ENCODE results near the gene ARL17A. TPM values are rescaled to one million over a fixed set of nuclear protein-coding genes. Genes with fewer than 3 reads are reported as not detected.
"Not testable (repeated sequence)": the region's sequence is repeated elsewhere in the genome, so short reads cannot be mapped to it uniquely, and the experiment has no call there.

ARL17A gene
- 46.3 TPM for total RNA-seq

GRCh38 chr17:46579083-46580075 is at the start of gene ARL17A:
ARL17A (minus strand) TSS chr17:46579691; CDS start chr17:46576322, 3,369 bp downstream.
- peak; percentile 55 for DNase-seq (ENCODE audit: low spot score)

DNA sequence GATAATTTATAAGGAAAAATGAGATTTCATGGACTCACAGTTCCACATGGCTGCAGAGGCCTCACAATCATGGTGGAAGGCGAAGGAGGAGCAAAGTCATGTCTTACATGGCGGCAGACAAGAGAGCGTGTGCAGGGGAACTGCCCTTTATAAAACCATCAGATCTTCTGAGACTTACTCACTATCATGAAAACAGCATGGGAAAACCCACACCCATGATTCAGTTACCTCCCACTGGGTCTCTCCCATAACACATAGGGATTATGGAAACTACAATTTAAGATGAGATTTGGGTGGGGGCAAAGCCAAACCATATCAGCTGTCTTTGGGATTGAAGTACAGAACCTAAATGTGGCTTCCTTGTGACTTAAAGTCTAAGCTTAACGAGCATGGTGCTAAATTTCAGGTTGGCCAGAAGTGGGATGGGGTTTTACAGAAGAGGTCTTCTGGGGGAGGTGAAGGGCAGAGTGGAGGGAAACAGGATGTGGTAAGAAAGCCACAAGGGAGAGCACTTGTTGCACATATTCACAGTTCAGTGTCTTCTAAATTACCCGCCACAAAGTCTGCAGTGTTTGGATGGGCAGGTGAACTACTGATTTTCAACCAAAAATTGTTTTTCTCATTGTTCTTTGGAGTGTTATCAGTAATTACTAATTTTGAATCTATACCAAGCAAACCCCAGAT is 49.4 kb upstream of the ARL17A start:
- not testable (repeated sequence) for DNase-seq (ENCODE audit: low spot score)

DNA sequence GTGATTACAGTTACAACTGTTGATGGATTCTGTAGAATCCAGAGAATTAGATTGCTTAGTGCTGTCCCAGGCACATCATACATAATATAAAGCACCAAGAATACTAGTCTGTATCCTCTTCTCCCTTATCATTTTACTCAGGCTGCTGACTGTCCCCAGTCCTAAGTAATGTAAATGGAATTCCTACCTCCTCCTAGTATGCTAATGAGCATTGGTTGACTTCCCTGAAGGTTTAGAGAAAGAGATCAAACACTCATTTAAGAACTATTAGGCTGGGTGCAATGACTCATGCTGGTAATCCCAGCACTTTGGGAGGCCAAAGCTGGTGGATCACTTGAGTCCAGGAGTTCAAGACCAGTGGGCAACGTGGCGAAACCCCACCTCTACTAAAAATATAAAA is 48.0 kb upstream of the ARL17A start:
- not testable (repeated sequence) for DNase-seq (ENCODE audit: low spot score)

DNA sequence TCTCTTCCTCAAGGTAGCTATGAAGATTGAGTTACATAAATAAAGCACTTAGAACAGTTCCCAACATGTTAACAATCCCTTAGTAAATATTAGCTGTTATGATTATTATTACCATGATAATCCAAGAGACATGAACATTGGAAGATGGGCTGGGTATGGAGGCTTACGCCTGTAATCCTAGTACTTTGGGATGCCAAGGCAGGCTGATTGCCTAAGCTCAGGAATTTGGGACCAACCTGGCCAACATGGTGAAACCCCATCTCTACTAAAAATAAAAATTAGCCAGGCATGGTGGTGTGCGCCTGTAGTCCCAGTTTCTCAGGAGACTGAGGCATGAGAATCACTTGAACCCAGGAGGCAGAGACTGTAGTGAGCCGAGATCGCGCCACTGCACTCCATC is 45.2 kb upstream of the ARL17A start:
- DNase-seq (ENCODE audit: low spot score) = not testable (repeated sequence)

DNA sequence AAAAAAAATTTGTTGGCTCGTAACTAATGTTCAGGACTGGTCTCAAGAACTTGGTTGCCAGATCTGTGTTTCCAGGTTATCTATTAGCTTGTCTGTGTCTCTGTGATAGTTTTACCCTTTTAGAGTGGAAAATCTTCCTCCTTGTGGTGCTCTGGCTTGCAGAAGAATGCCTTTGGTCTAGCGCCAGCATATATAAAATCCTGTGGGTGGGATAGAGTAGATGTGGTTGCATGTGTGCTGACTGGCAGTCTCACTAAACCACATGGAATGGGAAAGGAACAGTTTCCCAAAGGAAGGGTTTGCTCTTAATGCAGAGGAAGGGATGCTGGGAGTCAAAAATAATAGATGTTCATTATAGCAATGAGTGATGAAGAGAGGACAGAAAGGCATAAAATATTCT is 44.3 kb upstream of the ARL17A start:
- DNase-seq (ENCODE audit: low spot score) = not testable (repeated sequence)

DNA sequence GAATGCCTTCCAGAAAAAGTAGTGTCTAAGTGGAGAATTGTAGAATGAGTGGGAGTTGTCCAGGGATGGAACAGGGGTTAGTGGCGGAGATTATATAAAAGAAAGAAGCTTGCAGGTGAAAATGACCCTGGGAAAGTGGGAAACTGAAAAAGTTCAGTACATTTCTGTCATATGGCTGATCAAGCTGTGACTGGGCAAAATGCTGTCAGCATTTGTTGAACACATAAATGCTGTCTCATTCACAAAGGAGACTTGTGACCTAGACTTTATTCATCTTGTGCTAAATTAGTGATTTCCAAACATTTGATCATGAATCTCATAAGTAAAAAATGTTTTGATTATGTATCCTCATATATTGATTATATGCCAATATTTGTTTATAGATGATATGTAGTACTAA is 39.5 kb upstream of the ARL17A start:
- not testable (repeated sequence) for DNase-seq (ENCODE audit: low spot score)

GRCh38 chr17:46617121-46617520 is 37.6 kb upstream of the ARL17A start:
- not testable (repeated sequence) for DNase-seq (ENCODE audit: low spot score)

- not testable (repeated sequence) for DNase-seq (ENCODE audit: low spot score)
These were observed 34.4 kb upstream of the ARL17A start for GRCh38 chr17:46613876-46614275.

GRCh38 chr17:46611304-46611703 is 31.8 kb upstream of the ARL17A start:
- DNase-seq (ENCODE audit: low spot score) = not testable (repeated sequence)

DNA sequence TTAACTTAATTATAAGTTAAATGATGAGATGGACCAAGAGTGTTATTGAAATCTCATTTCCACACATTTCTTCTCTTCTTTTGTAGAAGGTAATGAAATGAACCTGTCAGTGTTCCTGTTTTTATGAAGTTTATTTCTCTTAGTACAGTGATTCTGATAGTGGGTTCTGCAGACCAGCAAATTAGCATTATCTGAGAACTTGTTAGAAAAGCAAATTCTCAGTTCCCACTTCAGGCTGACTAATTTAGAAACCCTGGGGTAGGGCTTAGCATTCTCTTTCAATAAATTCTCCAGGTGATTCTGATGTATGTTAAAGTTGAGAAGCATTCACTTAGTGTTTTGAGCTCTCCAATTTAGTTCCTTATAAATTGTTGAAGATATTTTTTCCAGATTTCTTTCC is 23.6 kb upstream of the ARL17A start:
- not testable (repeated sequence) for DNase-seq (ENCODE audit: low spot score)

DNA sequence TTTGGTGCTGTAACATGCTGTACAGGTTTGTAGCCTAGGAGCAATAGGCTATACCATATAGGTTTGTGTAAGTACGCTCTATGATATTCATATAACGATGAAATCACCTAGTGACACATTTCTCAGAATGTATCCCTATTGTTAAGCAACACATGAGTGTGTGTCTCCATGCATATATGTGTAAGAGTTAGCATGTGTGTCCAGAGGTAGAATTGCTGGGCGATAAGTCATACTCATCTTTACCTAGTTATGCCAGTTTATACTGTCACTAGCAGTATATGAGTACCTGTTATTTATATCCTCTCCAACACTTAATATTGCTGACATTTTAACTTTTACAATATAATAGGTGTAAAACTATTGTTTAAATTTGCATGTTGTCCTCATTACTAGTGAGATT is 21.3 kb upstream of the ARL17A start:
- DNase-seq (ENCODE audit: low spot score) = not testable (repeated sequence)

DNA sequence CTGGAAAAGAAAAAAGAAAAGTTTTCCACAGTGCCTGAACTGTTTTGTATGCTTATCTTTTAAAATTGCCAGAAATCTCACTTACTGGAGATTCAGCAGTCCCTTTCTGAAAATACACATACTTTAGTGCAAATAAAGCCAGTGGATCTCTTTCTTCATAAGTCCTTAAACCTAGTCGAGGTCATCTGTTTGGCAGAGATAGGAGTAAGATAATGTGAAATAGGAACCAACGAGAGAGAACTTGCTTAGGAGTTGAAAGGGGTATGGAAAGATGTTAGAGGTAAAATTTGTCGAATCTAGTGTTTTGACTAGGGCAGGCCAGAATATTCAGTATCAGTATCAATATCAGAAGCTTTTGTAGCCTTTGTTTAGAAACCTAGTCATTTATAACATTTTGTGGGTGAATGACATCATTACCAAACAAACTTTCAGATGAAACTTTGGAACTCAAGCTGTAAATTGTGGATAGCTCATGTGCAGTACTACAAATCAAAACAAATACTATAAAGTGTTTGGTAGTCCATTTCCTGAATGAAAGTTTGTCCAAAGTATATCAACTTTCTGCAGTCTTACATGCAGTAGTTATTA is 18.9 kb upstream of the ARL17A start:
- not testable (repeated sequence) for DNase-seq (ENCODE audit: low spot score)

DNA sequence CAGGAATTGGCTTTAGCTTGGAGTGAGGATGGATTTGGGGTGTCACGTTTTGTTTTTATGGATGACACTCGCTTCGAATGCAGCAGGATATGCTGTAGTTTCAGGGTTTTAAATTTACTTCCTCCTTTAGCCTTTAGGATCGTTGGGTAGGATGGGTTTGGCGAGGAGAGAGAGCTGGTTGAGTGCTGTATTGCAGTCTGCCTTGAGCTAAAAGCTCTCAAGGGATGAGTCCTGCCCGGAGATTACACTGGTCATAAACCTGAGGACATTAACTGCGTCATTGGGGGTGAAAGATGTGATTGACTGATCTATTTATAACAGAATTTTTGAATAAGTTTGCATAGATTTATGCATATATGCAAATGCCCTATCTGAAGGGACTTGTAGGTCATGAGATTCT is 11.8 kb upstream of the ARL17A start:
- DNase-seq (ENCODE audit: low spot score) = not testable (repeated sequence)

DNA sequence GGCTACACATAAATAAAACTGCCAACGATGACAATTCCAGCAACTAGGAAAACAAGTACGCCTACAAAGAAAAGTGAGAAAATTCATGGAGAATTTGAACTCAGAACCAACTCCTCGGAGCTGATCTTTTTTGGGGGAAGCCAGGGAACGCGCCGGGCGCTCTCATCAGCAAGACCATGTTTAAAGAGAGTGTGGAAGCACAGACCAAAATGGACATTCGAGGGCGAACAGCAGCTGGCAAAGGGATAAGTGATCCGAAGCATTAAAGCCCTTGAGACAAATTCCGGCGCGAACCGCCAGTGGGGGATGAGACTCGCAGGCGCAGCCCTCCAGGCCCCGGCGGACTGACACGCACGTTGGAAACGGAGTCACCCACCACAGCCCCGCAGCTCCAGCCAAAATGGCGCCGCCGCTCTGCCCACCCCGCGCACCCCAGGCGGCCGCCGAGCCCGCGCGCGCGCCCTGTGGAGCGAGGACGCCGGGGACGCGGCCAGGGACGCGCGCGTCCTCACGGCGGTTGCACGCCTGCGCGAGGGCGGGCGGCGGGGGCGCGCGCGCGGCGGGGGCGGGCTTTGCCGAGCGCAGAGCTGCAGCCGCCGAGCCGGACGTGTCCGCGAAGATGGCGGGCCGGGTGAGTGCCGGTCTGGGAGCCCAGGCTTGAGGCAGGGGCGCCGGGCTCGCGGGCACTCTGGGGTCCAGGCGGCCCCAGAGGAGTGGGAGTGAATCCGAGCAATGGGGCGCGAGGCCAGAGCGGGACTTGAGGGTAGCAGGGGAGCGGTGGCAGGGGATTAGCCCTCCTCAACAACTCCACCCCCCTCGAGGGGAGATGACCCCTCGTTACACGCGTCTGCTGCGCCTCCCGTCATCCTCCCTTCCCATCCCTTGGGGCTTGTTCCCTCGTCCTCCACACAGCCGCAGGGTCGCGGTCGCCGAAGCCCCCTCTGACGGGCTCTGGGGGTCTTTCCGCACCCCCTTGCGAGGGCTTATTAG is 11.0 kb upstream of the ARL17A start, which contains the start of gene NSF:
NSF (plus strand) TSS at position 513 of the 990 bp plus-strand sequence; CDS start at position 620, 107 bp downstream.
- not testable (repeated sequence) for DNase-seq (ENCODE audit: low spot score)

DNA sequence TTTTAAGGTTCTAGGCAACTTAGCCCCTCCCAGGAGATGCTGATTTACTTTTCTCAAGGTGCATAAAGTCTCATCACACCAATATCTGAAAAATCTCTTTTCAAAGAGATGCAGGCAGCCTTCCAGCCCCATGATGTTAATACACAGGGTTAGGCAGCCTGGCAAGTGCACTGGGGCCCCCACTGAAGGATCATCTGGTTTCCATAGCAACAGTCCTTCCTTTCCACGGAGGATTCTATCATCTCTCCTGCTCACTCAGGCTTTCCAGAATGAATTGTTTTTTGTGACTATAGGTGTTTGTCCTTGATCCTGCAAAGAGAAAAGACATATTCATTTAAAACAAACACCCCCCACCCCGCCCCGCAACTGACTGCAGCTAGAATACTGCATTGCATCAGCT is 6.0 kb upstream of the ARL17A start:
- not testable (repeated sequence) for DNase-seq (ENCODE audit: low spot score)

DNA sequence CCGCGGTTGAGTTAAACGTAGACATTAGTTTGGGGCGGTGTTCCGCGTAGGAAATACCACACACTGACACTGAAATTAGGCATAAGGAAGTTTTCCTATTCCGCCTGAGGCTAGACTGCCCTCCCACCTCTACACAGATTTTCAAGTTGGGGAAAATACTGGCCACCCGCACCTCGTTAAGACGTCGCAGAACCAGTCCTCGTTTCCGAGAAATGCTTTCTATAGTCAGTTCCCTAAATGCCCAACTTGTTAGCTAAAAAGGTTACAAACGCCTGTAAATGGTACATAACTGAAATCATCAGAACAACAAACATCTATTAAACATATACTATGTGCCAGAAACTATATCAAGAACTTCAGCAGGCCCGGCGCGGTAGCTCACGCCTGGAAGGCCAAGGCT is 591 bp upstream of the ARL17A start:
- not testable (repeated sequence) for DNase-seq (ENCODE audit: low spot score)

DNA sequence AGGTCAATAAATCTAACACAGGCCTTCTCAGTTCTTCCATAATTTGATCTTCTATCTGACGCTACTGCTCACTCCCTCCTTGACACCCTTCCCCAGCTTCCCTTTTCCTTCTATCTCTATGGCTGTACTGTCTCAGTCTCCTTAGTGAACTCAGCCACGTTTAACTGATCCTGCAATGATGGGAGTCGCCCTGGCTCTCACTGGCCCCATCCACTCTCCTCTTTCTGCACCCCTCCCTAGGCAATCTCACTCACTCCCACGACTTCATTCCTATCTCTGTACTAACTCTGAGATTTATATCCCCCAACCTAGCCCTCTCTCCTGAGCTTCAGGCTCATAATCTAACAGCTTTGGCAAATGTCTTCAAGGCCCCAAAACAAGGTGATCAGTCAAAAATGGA is 7.7 kb downstream of the ARL17A start:
- not testable (repeated sequence) for DNase-seq (ENCODE audit: low spot score)

GRCh38 chr17:46566980-46567379 is 12.5 kb downstream of the ARL17A start:
- not testable (repeated sequence) for DNase-seq (ENCODE audit: low spot score)

DNA sequence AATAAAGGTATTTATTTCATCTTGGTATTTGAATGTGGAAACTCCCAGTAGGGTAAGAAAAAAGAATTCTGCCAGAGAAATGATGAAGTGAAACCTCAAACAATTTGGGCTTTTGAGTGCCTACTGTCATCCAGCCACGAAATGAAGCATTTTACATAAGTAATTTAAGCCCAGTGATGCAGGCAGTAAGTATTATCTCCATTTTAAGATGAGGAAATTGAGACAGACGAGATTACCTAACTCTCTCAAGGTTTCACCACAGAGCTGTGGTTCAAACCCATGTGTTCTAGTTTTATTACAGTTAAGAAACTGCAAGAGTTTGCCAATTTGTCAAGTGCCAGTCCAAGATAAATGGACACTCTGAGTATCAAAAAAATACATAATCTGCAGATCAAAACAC is 13.2 kb downstream of the ARL17A start:
- DNase-seq (ENCODE audit: low spot score) = not testable (repeated sequence)

DNA sequence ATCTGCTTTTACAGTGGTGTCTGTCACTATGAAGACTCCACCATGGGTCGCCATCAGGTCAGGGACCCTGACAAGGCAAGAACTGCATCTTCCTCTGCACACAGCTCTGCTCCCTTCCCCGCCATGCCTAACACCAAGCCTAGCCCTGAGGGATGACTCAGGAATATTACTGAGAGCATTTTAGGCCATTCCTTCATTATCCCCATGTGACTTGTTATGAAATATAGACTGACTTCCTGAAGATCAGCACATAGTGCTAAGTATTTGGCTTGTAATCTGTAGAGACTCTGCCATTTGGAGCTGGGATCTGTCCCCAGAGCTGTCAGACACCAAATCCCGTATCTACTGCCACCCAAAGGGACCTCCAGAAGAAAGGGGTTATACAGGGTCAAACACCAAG is 19.4 kb downstream of the ARL17A start:
- not testable (repeated sequence) for DNase-seq (ENCODE audit: low spot score)

GRCh38 chr17:46559155-46559554 is 20.3 kb downstream of the ARL17A start:
- not testable (repeated sequence) for DNase-seq (ENCODE audit: low spot score)
